Measurements from ENCODE around the gene STK16. TPM values are rescaled to one million over a fixed set of nuclear protein-coding genes. Genes with fewer than 3 reads are reported as not detected.

Gene STK16
- total and polyA plus RNA-seq, 12 donors: 12.9 to 26.7 (median 19.7) TPM

DNA sequence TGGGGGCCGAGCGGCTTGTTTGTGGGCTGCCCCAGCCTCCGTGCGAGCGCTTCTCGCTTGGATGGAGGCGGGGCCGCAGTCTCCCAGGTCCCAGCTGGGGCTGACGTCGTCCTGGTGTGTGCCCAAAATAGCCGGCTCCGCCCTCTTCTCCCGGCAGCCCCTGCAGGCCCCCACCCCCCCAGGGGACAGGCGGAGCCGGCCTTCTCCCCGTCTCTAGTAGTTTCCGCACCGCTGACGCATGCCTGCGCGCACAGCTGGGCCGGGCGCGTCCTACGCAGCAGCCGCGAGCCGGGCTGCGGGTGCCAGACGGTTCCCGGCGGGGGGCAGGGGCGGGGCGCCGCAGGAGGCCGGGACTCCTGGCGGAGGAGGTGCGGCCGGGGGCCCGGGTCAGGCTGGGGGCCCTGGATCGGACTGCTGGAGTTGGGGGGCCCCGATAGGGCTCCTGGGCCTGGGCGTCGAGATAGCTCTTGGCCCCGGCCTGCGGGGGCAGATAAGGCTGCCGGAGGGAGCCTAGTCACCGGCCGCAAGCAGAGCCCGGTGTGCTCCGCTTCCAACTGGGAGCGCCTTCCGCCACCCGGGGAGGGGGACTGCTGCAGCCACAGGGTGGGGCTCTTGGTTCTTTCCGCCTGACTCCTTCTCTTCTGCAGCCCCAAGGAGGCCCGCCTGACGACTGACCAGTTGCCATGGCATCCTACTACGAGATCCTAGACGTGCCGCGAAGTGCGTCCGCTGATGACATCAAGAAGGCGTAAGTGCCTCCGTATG, 34.1 kb downstream of the STK16 start, which contains the start of gene DNAJB2:
Gene DNAJB2, plus strand, starts transcription at position 216 of the 765 bp plus-strand sequence. Its CDS starts 468 bp downstream, at position 684.
- intact Hi-C loops (cut with DNase I): loop anchor here in 5 of 10 donors (1.0 to 5.0 kb wide), 9 partner anchors 15 to 117 kb away; partner anchors contain the start of genes ANKZF1 (in 2 of the 5), ATG9A (in 2 of the 5), TUBA4A (in 2 of the 5) and TUBA4B (in 2 of the 5)
- ATAC-seq (peak; percentile 95 to 97 (median 97)), DNase-seq (peak; percentile 99)
- peak in 6 of 9 donors; percentile 4 to 48 (median 33) for TF ChIP-seq CTCF (IDR thresholded peaks at IDR 0.05)
- H3K4me3 ChIP-seq: peak within 1 kb of the TSS; percentile 56 to 96 (median 75)
- H3K36me3 ChIP-seq: peaks cover 0 to 43% (median 32%) of the 10 kb centered on the region in 9 donors
- no peaks in the 10 kb centered on the region for H3K9me3 ChIP-seq
- no peaks in the 10 kb centered on the region for H3K27me3 ChIP-seq
- peaks cover 11 to 58% (median 34%) of the 10 kb centered on the region in 9 donors for H3K4me1 ChIP-seq
- peak within 1 kb of the TSS; percentile 91 to 100 (median 98) for H3K27ac ChIP-seq
- 0 to 1% methylated on average over 63 to 65 of the region's 65 CpGs for WGBS, 2 donors

DNA sequence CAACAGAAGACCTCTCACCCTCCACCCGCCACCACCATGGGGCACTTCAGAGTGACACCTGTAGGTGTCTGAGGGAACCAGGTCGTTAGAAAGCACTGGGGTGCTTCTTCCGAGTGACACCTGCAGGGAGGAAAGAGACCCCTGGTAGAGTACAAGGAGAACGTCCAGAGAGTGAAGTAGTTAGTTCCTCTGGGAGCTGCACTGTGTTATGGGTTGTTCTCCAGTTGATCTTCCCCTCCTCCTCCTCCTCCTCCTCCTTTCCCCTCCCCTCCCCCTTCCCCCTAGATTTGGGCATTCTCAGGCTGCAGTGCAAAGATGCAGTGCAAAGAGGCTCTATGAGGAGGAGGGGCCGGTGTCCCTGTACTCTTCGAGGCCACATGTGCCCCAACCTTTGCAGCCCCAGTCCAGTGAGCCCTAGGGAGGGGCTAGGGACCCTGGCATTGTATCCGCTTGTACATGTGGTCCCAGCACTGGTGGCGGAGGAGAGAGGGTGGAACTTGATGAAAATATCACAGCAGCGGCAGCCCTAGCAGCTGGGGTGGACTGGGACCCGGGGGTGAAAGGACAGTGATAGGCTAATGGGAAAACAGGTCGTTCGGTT, 34.7 kb downstream of the STK16 start:
- Histone ChIP-seq H3K4me1 (peaks cover 11 to 61% (median 33%) of the 10 kb centered on the region in 9 donors), H3K9me3 (no peaks in the 10 kb centered on the region), H3K27me3 (no peaks in the 10 kb centered on the region), H3K27ac (peak overlapping the region; percentile 91 to 100 (median 98)), H3K4me3 (peak overlapping the region; percentile 56 to 96 (median 75)), H3K36me3 (peaks cover 0 to 50% (median 39%) of the 10 kb centered on the region in 9 donors)
- intact Hi-C loops (cut with DNase I): loop anchor here in 5 of 10 donors (1.0 to 5.0 kb wide), 10 partner anchors 14 to 118 kb away; partner anchors contain the start of genes ANKZF1 (in 2 of the 5), ATG9A (in 2 of the 5), TUBA4A (in 2 of the 5) and TUBA4B (in 2 of the 5)
- DNase-seq (no peak), ATAC-seq (no peak)
- WGBS, 2 donors: 39 to 40% methylated on average over 12 of the region's 12 CpGs
- TF ChIP-seq CTCF (IDR thresholded peaks at IDR 0.05): peak in 2 of 9 donors; percentile 2 to 5

GRCh38 chr2:219280651-219281050, 35.4 kb downstream of the STK16 start:
- peaks cover 11 to 64% (median 30%) of the 10 kb centered on the region in 9 donors for H3K4me1 ChIP-seq
- H3K9me3 ChIP-seq: no peaks in the 10 kb centered on the region
- 94 to 99% methylated on average over 4 of the region's 4 CpGs for WGBS, 2 donors
- no peak for DNase-seq
- no peak for TF ChIP-seq CTCF (IDR thresholded peaks at IDR 0.05)
- no peak for ATAC-seq
- H3K27ac ChIP-seq: peak overlapping the region in 5 of 10 donors; percentile 97 to 100 (median 99)
- peaks cover 0 to 56% (median 45%) of the 10 kb centered on the region in 9 donors for H3K36me3 ChIP-seq
- H3K27me3 ChIP-seq: no peaks in the 10 kb centered on the region
- H3K4me3 ChIP-seq: peak overlapping the region in 2 of 10 donors; percentile 82 to 96
- intact Hi-C loops (cut with DNase I): loop anchor here in 1 of 10 donors (2.0 kb wide), 1 partner anchor 62 kb away; the partner anchor contains the start of gene ABCB6

DNA sequence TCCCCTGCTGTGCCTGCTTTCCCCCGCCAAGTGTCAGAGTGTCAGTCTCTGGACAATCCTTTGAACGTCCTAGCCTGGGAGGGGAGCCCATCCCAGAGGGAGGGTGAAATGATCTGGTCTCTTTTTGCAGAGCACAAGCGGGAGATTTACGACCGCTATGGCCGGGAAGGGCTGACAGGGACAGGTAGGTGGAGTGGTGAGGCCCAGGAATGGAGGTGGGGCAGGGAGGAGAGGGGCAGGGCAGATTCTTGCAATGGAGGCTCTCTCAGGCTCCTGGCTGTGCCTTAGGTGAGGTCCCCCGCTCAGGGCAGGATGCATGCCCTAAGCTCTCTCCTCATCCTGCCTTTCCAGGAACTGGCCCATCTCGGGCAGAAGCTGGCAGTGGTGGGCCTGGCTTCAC, 36.3 kb downstream of the STK16 start:
- peak overlapping the region in 2 of 10 donors; percentile 8 to 65 for H3K27ac ChIP-seq
- peaks cover 11 to 70% (median 30%) of the 10 kb centered on the region in 9 donors for H3K4me1 ChIP-seq
- DNase-seq (no peak), ATAC-seq (no peak)
- no peaks in the 10 kb centered on the region for H3K27me3 ChIP-seq
- intact Hi-C loops (cut with DNase I): loop anchor here in 1 of 10 donors (2.0 kb wide), 1 partner anchor 63 kb away; the partner anchor contains the start of gene ABCB6
- no peaks in the 10 kb centered on the region for H3K9me3 ChIP-seq
- WGBS, 2 donors: 81 to 92% methylated on average over 8 of the region's 8 CpGs
- no peak for TF ChIP-seq CTCF (IDR thresholded peaks at IDR 0.05)
- peaks cover 0 to 63% (median 47%) of the 10 kb centered on the region in 9 donors for H3K36me3 ChIP-seq
- no peak overlapping the region for H3K4me3 ChIP-seq

Measured in heart right ventricle (tissue), 16 donors.